ENCODE results near the gene SDE2.
"Not testable (repeated sequence)": the region's sequence is repeated elsewhere in the genome, so short reads cannot be mapped to it uniquely, and the experiment has no call there.

Gene SDE2

DNA sequence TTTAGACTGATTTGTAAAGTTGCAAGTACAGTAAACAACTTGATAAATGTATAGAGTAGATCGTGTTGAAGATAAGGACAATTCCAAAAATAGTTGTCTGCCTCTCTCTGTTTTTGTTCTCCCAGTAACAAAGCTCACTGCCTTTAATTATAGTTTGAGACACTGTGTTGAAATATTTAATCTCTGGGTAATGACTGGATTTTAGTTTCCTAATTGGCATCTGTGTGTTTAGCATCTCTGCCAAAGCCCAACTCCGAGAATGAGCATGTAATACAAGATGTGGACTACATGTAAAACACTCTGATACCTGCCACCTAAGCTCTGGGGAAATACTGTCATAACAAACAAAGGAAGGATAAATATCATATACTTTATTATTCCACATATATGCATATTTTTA is 27.7 kb upstream of the SDE2 start:
- FAIRE-seq (no peak), DNase-seq (ENCODE audit: insufficient read length, low spot score) (no peak)
- TF ChIP-seq POLR2A (IDR thresholded peaks at IDR 0.05; ENCODE audit: low read depth, low read length), result no peak

DNA sequence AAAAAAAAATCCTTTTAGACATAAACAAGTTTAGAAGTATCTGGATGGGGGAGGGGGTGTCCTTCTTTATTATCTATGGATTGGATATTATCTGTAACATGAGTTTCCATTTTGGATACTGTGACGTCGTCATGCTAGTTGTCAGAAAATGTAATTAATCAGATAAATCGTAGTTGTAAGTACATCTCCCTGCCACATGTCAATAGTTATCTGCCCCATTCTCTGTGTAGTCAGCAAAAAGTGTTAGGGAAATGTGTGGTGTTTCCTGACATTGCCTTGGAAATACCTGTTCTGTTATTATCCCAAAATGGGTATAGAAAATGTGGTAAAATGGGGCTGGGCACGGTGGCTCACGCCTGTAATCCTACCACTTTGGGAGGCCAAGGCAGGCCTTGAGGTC is 24.6 kb upstream of the SDE2 start:
- DNase-seq (ENCODE audit: insufficient read length, low spot score), result no peak
- TF ChIP-seq POLR2A (IDR thresholded peaks at IDR 0.05; ENCODE audit: low read depth, low read length), result no peak
- no peak for FAIRE-seq

DNA sequence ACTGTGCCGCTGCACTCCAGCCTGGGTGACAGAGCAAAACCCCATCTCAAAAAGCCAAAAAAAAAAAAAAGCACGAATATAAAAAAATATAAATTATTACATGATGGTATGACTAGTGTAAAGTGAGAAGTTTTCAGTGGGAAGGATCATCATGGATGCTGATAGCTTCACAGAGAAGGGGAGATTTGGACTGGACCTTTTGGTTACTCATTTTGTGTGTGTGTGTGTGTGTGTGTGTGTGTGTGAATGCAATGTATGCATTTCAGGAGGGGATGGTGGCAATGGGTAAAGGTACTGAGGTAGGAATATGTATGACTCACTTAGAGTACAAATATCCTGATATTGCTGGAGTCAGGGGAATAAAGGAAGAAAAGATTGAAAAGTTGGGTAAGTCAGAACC is 22.7 kb upstream of the SDE2 start:
- no peak for TF ChIP-seq POLR2A (IDR thresholded peaks at IDR 0.05; ENCODE audit: low read depth, low read length)
- FAIRE-seq (no peak), DNase-seq (ENCODE audit: insufficient read length, low spot score) (no peak)

DNA sequence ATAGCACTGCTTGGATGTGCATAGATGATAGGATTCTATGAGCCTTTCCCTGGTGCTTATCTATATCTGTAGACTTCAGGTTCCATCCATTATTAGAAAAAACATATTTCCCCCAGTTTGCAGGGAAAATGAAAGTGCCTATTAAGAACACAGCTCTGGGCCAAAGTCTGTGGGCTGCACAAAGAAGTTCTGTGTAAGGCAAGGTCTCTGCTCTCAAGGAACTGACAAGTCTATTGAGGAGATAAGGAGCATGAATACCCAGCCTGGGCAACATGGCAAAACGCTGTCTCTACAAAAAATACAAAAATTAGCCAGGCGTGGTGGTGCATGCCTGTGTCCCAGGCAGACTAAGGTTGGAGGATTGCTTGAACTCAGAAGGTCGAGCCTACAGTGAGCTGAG is 22.3 kb upstream of the SDE2 start:
- FAIRE-seq, result no peak
- DNase-seq (ENCODE audit: insufficient read length, low spot score), result no peak
- TF ChIP-seq POLR2A (IDR thresholded peaks at IDR 0.05; ENCODE audit: low read depth, low read length), result no peak

DNA sequence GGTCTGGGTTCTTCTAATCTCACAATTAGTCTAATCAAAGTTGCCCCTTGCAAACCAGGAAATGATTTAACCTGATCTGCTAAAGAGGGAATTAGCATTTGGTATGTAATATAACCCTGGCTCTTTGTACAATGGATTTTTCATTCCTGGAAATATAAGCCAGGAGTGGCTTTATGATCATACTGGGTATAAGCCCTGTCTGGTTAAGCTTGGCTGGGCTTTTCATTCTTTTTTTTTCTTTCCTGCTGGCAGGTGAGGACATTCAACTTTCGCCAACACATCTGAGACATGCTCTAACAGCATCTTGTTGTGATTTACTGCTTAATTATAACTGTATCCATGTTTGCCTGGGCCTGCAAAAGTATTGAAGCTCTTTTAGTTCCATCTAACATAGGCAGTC is 20.4 kb upstream of the SDE2 start:
- TF ChIP-seq POLR2A (IDR thresholded peaks at IDR 0.05; ENCODE audit: low read depth, low read length), result no peak
- DNase-seq (ENCODE audit: insufficient read length, low spot score), result no peak
- no peak for FAIRE-seq

DNA sequence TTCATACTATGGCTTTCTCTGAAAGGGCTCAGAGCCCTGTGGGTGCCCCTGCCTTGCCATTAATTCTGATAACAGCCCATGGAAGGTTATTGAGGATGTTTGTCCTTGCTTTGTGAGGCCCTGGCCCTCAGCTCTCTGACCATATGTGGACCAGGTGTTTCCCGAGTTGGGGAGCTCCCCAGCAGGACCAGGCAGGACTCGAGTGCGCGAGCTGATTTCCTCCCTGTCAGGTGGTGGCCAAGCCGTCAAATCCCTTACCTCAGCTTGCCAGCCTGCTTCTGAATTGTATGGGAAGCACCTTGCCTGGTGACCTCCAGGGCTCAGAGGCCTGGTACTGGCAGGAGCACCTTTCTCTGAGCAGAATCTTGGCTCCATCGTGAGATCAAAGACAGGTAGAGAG is 17.9 kb upstream of the SDE2 start:
- no peak for TF ChIP-seq POLR2A (IDR thresholded peaks at IDR 0.05; ENCODE audit: low read depth, low read length)
- FAIRE-seq, result no peak

DNA sequence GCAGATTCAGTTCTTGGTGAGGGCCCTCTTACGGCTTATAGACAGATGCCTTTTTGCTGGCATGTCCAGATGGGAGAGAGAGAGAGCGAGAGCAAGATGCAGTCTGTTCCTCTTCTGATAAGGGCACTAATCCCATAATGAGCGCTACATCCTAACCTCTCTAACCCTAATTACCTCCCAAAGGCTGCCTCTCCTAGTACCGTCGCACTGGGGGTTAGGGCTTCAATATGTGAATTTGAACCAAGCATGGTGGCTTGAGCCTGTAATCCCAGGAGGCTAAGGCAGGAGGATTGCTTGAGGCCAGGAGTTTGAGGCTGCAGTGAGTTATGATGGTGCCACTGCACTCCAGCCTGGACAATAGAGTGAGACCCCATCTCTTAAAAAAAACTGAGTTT is 10.5 kb upstream of the SDE2 start:
- FAIRE-seq (no peak), DNase-seq (ENCODE audit: insufficient read length, low spot score) (no peak)
- TF ChIP-seq POLR2A (IDR thresholded peaks at IDR 0.05; ENCODE audit: low read depth, low read length), result no peak

More for the DNA sequence above, 17.9 kb upstream of the SDE2 start:
- DNase-seq (ENCODE audit: insufficient read length, low spot score), result no peak

DNA sequence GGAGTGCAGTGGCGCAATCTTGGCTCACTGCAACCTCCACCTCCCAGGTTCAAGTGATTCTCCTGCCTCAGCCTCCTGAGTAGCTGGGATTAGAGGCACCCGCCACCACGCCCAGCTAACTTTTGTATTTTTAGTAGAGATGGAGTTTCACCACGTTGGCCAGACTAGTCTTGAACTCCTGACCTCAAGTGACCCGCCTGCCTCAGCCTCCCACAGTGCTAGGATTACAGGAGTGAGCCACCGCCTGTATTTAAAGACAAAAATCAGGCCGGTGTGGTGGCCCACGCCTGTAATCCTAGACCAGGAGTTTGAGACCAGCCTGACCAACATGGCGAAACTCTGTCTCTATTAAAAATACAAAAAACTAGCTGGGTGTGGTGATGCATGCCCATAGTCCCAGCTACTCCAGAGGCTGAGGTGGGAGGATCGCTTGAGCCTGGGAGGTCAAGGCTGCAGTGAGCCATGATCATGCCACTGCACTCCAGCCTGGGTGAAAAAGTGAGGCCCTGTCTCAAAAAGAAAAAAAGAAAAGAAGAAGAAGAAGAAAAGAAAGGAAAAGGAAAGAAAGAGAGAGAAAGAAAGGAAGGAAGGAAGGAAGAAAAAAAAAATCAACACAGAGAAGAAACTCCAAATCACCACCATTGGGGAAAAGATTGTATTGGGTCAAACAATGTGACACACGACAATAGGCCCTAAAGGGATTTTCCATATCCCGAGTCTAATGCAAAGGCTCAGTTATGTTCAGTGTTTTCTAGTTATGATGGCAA is 8.2 kb upstream of the SDE2 start:
- FAIRE-seq; DNase-seq (ENCODE audit: insufficient read length, low spot score): not testable (repeated sequence)

DNA sequence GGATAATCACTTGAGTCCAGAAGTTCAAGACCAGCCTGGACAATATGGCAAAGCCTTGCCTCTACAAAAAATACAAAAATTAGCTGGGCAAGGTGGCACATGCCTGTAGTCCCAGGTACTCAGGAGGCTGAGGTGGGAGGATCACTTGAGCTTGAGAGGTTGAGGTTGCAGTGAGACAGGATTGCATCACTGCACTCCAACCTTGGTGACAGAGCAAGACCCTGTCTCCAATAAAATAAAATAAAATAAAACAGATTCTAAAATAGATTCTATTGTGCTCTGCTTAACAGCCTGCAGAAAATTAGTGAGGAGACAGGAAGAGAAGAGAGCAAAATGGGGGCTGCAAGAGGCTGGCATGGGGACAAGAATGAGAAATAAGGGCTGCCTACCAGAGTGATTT is 7.5 kb upstream of the SDE2 start:
- no peak for TF ChIP-seq POLR2A (IDR thresholded peaks at IDR 0.05; ENCODE audit: low read depth, low read length)
- no peak for FAIRE-seq
- DNase-seq (ENCODE audit: insufficient read length, low spot score), result no peak

DNA sequence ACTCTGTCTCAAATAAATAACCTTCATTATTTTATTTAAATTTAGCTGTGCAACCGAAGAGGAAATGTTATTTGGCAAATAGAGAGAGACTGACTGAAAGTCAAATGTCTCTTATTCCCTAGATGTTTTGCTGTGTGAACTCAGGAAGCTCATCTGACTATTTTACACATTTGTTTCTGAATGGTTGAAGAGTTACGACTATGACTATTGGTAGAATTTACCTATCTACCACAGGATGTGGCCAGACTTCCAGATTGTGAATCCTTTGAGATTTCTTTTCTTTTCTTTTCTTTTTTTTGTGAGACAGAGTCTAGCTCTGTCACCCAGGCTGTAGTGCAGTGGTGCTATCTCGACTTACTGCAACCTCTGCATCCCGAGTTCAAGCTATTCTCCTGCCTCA is 5.3 kb upstream of the SDE2 start:
- no peak for TF ChIP-seq POLR2A (IDR thresholded peaks at IDR 0.05; ENCODE audit: low read depth, low read length)
- FAIRE-seq (no peak), DNase-seq (ENCODE audit: insufficient read length, low spot score) (no peak)

DNA sequence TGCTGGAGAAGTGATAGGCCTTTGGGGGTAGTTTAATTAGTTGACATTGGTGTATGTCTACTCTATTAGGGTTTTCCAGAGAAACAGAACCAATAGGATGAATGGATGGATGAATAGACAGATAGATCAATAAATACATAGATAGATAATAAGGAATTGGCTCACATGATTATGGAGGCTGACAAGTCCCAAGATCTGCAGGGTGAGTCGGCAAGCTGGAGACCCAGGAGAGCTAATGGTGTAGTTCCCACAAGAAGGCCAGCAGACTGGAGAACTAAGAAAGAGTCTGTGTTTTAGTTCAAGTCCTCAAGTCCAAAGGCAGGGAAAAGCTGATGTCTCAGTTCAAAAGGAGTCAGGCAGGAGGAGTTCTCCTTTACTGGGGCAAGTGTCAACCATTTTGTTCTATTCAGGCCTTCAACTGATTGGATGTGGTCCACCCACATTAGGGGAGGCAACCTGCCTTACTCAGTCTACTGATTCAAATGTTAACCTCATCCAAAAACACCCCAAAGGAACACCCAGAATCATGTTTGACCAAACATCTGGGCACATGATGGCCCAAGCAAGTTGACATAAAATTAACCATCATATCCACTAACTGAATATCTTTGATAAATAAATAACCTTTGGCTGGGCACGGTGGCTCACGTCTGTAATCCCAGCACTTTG is 4.5 kb upstream of the SDE2 start:
- FAIRE-seq (no peak), DNase-seq (ENCODE audit: insufficient read length, low spot score) (no peak)
- TF ChIP-seq POLR2A (IDR thresholded peaks at IDR 0.05; ENCODE audit: low read depth, low read length), result no peak

DNA sequence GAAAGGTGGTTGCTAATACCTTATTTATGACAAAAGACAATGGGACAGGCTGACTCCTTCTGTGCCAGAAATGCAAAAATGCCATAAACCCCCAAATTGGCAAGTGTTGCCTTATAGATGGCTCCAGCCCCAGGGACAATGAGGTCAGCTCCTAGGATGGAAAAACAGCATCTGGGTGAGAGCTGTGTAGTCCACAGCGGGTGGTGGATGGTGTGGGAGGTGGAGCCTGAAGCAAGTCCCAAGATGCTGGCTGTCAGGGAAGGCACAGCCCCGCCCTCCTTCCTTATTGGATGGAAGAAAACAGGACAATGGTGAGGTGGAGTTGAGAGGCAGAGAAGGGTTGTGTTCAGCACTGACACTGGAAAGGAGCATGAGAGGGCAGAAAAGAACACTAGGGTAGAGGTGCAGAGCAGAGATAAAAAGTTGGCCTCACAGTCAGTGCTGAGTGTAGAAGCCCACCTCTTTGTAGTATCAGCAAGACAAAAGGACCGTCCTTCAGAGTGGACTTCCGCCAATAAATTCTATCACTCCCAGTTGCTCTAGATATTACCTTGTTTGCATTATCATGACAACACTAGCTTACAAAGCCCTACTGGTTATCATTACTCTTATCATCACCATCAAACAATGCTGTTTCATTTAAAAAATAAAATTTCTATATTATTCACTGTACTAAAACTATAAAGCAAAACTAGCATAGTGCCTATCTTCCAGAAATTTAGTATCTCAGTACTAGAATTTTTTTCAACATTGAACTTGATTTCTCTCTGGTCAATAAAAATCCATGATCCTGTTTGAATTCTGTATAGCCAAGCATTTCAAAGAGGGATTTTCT is 3.7 kb upstream of the SDE2 start:
- peak; percentile 67 for DNase-seq (ENCODE audit: insufficient read length, low spot score)
- no peak for FAIRE-seq
- TF ChIP-seq POLR2A (IDR thresholded peaks at IDR 0.05; ENCODE audit: low read depth, low read length), result no peak

DNA sequence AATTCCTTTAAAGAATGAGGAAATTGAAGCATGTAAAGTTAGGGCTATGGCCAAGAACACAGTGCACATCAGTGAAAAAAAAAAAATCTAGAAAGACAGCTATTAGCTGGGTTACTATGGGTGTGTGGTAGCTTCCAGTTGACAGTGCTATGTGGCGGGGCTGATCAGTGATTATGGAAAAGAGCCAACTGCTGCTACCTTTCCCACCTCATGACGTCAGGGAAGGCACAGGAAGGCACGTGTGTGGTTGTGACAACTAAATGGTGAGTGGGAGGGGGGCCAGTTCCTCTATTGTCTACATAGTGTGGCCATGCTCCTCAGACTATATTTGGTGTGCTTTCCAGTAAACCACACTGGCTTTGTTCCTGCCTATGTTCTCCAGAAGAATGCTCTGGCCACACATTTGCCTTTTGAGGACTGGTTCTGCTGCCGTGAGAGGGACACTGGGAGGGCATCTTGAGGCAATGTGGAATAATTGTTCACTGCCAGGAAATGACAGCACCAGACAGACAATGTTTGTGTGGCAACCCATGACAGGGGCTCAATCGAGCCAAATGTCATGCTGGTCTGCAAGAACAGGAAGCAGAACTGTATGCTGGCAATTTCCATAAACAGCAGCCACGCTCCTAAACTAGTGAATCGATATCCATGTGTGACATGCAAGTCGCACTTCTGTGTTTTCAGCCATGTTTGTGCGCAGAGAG is 3.0 kb upstream of the SDE2 start:
- no peak for DNase-seq (ENCODE audit: insufficient read length, low spot score)
- no peak for TF ChIP-seq POLR2A (IDR thresholded peaks at IDR 0.05; ENCODE audit: low read depth, low read length)
- FAIRE-seq, result no peak

DNA sequence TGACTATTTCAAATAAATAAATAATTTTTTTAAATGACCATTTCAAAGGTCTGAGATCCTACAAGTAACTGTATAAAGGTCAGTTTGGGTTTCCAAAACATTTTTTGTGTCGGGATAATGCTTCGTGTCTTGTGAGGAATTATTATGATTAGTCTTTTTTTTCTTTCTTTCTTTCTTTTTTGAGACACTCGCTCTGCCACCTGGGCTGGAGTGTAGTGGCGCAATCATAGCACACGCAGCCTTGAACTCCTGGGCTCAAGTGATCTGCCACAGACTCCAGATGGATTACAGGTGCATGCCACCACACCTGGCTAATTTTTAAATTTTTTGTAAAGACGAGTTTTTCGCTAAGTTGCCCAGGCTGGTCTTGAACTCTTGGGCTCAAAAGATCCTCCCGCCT is 1.9 kb upstream of the SDE2 start:
- TF ChIP-seq POLR2A (IDR thresholded peaks at IDR 0.05; ENCODE audit: low read depth, low read length), result no peak
- DNase-seq (ENCODE audit: insufficient read length, low spot score), result no peak
- no peak for FAIRE-seq

DNA sequence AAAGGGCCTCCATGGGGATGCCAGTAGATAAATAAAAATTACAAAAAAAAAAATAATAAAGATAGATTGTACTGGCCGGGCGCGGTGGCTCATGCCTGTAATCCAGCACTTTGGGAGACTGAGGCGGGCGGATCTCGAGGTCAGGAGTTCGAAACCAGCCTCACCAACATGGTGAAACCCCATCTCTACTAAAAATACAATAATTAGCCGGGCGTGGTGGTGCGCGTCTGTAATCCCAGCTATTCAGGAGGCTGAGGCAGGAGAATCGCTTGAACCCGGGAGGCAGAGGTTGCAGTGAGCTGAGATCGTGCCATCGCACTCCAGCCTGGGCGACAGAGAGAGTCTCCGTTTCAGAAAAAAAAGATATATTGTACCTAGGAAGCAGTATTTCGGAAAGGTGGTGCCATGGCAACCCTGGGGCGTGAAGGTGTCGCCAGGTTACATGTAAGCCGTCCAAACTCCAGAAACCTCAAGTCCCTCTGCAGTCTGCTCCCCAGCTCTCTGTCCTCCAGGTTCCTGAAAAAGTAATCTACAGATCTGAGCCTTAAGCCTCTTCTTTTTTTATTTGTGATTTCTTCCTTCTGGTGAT is 1.4 kb upstream of the SDE2 start:
- not testable (repeated sequence) for DNase-seq (ENCODE audit: insufficient read length, low spot score); FAIRE-seq
